GM19324 (cell line): Measurements from ENCODE around the gene PLIN5.

Experiments
- ATAC-seq: cut with Tn5 transposase; IDR thresholded peaks from one replicate; pipeline ENCODE4 v1.9.1; 2021; ENCODE audit warnings: mild to moderate bottlenecking, moderate library complexity; ENCODE audit not compliant: unreplicated experiment, low FRiP score

PLIN5 gene

GRCh38 chr19:4507804-4508203 lies 27.2 kb downstream of the PLIN5 start:
- no peak for ATAC-seq

- no peak for ATAC-seq
Measured at GRCh38 chr19:4507150-4507452, 27.9 kb downstream of the PLIN5 start.

GRCh38 chr19:4506449-4507149 lies 28.4 kb downstream of the PLIN5 start:
- no peak for ATAC-seq

- no peak for ATAC-seq
Measured at GRCh38 chr19:4505570-4506448, 29.2 kb downstream of the PLIN5 start.

- no peak for ATAC-seq
Measured at GRCh38 chr19:4504891-4505569, 30.0 kb downstream of the PLIN5 start.

GRCh38 chr19:4504297-4504701 lies 30.7 kb downstream of the PLIN5 start:
- ATAC-seq = no peak

- no peak for ATAC-seq
Measured at GRCh38 chr19:4503825-4504170, 31.2 kb downstream of the PLIN5 start.

GRCh38 chr19:4503132-4503824 lies 31.7 kb downstream of the PLIN5 start:
- ATAC-seq = no peak

- no peak for ATAC-seq
Measured at GRCh38 chr19:4502282-4503131, 32.5 kb downstream of the PLIN5 start.

- no peak for ATAC-seq
Measured at GRCh38 chr19:4501691-4502090, 33.3 kb downstream of the PLIN5 start.

GRCh38 chr19:4500841-4501591 lies 34.0 kb downstream of the PLIN5 start:
- no peak for ATAC-seq

- ATAC-seq = no peak
Measured at GRCh38 chr19:4499855-4500254, 35.2 kb downstream of the PLIN5 start.

GRCh38 chr19:4499318-4499717 lies 35.7 kb downstream of the PLIN5 start:
- ATAC-seq = no peak

GRCh38 chr19:4498694-4499093 lies 36.3 kb downstream of the PLIN5 start:
- no peak for ATAC-seq

GRCh38 chr19:4497770-4498389 lies 37.1 kb downstream of the PLIN5 start:
- no peak for ATAC-seq

GRCh38 chr19:4496304-4496703 lies 38.7 kb downstream of the PLIN5 start:
- ATAC-seq = no peak

- ATAC-seq = no peak
Measured at GRCh38 chr19:4495471-4495870, 39.6 kb downstream of the PLIN5 start.

GRCh38 chr19:4494691-4495064 lies 40.3 kb downstream of the PLIN5 start:
- ATAC-seq = no peak
